K562 (cell line): Measurements from ENCODE around the gene CNNM3. TPM values are rescaled to one million over a fixed set of nuclear protein-coding genes. Genes with fewer than 3 reads are reported as not detected.

Experiments used
- ATAC-seq: fragments of 200-7000 bp; cut with Tn5 transposase; 3 replicates; pipeline ENCODE4 v1.9.1; 2020; ENCODE audit warnings: moderate library complexity
- BruUV-seq: library from RNA; stranded (reverse); fragments of 400-500 nt; replicated peaks from 2 replicates; lab custom pipeline; 2021; lab: Mats Ljungman, UMichigan
- CTCF ChIA-PET: fragments of 300-600 bp; formaldehyde crosslinking; extraction: SDS; loops from one replicate; lab custom pipeline; 2021; ENCODE audit warnings: low intra/inter-chr PET ratio; lab: Yijun Ruan, JAX
- POLR2A ChIA-PET: fragments of 300-600, 350-650 bp; sonication (Branson Sonifier 250); formaldehyde crosslinking; extraction: SDS; loops from one replicate; lab custom pipeline; 2021; ENCODE audit warnings: antibody characterized with exemption, inconsistent platforms; lab: Yijun Ruan, JAX
- DNase-seq, 4 experiments: peaks; one replicate each; pipeline versions ENCODE4 v3.0.0 to v3.0.0-alpha.2; 2011 to 2018; ENCODE audit warnings: low spot score in 3 of 4, mixed read lengths in 3 of 4; ENCODE audit errors: extremely low read depth in 1 of 4
- FAIRE-seq: peaks from 2 replicates; lab custom pipeline; 2011; peaks lifted over from hg19 to GRCh38; lab: Jason Lieb, UNC
- H2AFZ ChIP-seq: 2 replicates; pipeline ENCODE4 v1.6.0; 2011; ENCODE audit warnings: low read depth, low read length, control low read depth, inconsistent platforms
- H3K27ac ChIP-seq: fragments of 200-600 bp; 3 replicates; pipeline ENCODE4 v1.8.0; 2011; ENCODE audit warnings: low read depth, mild to moderate bottlenecking, control low read depth, inconsistent platforms, low read length, moderate library complexity, mixed read lengths; ENCODE audit errors: extremely low read depth
- H3K27me3 ChIP-seq, 2 experiments: fragments of 300-600 bp in 1 of 2; 2 replicates in 1 of 2; 3 replicates in 1 of 2; pipeline versions ENCODE4 v1.6.0 to v1.8.0; 2011; ENCODE audit warnings: inconsistent platforms in 2 of 2, low read length in 2 of 2, mild to moderate bottlenecking in 1 of 2, mixed read lengths in 1 of 2, moderate library complexity in 1 of 2; ENCODE audit not compliant: control insufficient read depth in 2 of 2, insufficient read depth in 2 of 2
- H3K36me3 ChIP-seq: fragments of 300-600 bp; 3 replicates; pipeline ENCODE4 v1.8.0; 2011; ENCODE audit warnings: mild to moderate bottlenecking, low read length, inconsistent platforms; ENCODE audit not compliant: control insufficient read depth, insufficient read depth
- H3K4me1 ChIP-seq, 2 experiments: fragments of 200-600 bp in 1 of 2; replicated peaks in 1 of 2; 2 replicates in 1 of 2; 3 replicates in 1 of 2; pipeline versions ENCODE4 v1.5.1 to v1.8.0; 2011; ENCODE audit warnings: inconsistent platforms in 2 of 2, low read length in 2 of 2, mild to moderate bottlenecking in 1 of 2, mixed read lengths in 1 of 2, moderate library complexity in 1 of 2; ENCODE audit not compliant: control insufficient read depth in 2 of 2, insufficient read depth in 2 of 2
- H3K4me2 ChIP-seq: 2 replicates; pipeline ENCODE4 v1.6.1; 2011; ENCODE audit warnings: low read length, control low read depth, inconsistent platforms, mixed read lengths; ENCODE audit not compliant: insufficient read depth
- H3K4me3 ChIP-seq: fragments of 200-600 bp; sonication (generic), shearing (Covaris generic); 2 replicates; pipeline ENCODE4 v1.5.1; 2016; ENCODE audit warnings: control low read depth, inconsistent platforms
- H3K79me2 ChIP-seq: fragments of 200-600 bp; 3 replicates; pipeline ENCODE4 v1.8.0; 2011; ENCODE audit warnings: low read length, inconsistent platforms; ENCODE audit not compliant: control insufficient read depth, insufficient read depth
- H3K9ac ChIP-seq, 2 experiments: 2 replicates each; pipeline versions ENCODE4 v1.6.0 to v1.6.1; 2011; ENCODE audit warnings: low read depth in 2 of 2, low read length in 2 of 2, control low read depth in 1 of 2, inconsistent platforms in 1 of 2, mild to moderate bottlenecking in 1 of 2, mixed read lengths in 1 of 2; ENCODE audit not compliant: insufficient read depth in 1 of 2
- H3K9me1 ChIP-seq: one replicate; pipeline ENCODE4 v1.6.0; 2011; ENCODE audit warnings: inconsistent platforms, mild to moderate bottlenecking, low read length, moderate library complexity; ENCODE audit not compliant: control insufficient read depth, insufficient read depth
- H3K9me3 ChIP-seq: replicated peaks from 2 replicates; pipeline ENCODE4 v1.5.1; 2011; ENCODE audit warnings: low read depth, low read length, inconsistent platforms; ENCODE audit not compliant: control insufficient read depth, insufficient read depth
- H4K20me1 ChIP-seq: replicated peaks from 2 replicates; pipeline ENCODE4 v1.6.1; 2011; ENCODE audit warnings: low read length, inconsistent platforms, mixed read lengths; ENCODE audit not compliant: control insufficient read depth, insufficient read depth
- BMI1 ChIP-seq: fragments of 150-350 bp; IDR thresholded peaks from 2 replicates; pipeline ENCODE4 v1.6.1; 2014; ENCODE audit warnings: low read length
- CHD4 ChIP-seq: fragments of 200-600 bp; sonication (generic); IDR thresholded peaks from 3 replicates; pipeline ENCODE4 v1.6.1; 2012; ENCODE audit warnings: low read depth, mild to moderate bottlenecking, mixed read lengths, low read length, inconsistent platforms; ENCODE audit not compliant: insufficient read depth, insufficient replicate concordance, poor library complexity, severe bottlenecking
- CREB1 ChIP-seq, 2 experiments: sonication (generic) in 1 of 2; formaldehyde crosslinking in 1 of 2; IDR thresholded peaks; 2 replicates each; pipeline versions ENCODE4 v1.6.1 to v1.8.0; 2012 to 2022; ENCODE audit warnings: inconsistent platforms in 1 of 2, mild to moderate bottlenecking in 1 of 2, missing genetic modification reagents in 1 of 2, moderate library complexity in 1 of 2
- GABPA ChIP-seq: fragments of 200-800 bp; sonication (Bioruptor generic); conservative IDR thresholded peaks from 2 replicates; pipeline ENCODE4 v1.6.1; 2016; ENCODE audit warnings: low read depth, missing genetic modification characterization, missing compliant biosample characterization
- PCBP1 ChIP-seq: fragments of 200-400 bp; formaldehyde crosslinking; IDR thresholded peaks from 2 replicates; pipeline ENCODE4 v1.6.1; 2018; ENCODE audit warnings: mild to moderate bottlenecking, low read depth, low read length; ENCODE audit not compliant: poor library complexity, severe bottlenecking
- SREBF2 ChIP-seq: sonication (generic); formaldehyde crosslinking; IDR thresholded peaks from 2 replicates; pipeline ENCODE4 v1.4.0; 2020; ENCODE audit warnings: mild to moderate bottlenecking, missing genetic modification reagents
- ZBTB33 ChIP-seq: sonication (generic); formaldehyde crosslinking; IDR thresholded peaks from 2 replicates; pipeline ENCODE4 v1.8.1; 2023; ENCODE audit warnings: mild to moderate bottlenecking, missing genetic modification reagents
- ZNF511 ChIP-seq: sonication (generic); formaldehyde crosslinking; IDR thresholded peaks from 2 replicates; pipeline ENCODE4 v1.8.0; 2022; ENCODE audit warnings: mild to moderate bottlenecking, missing genetic modification reagents
- ZNF695 ChIP-seq: fragments of 450-650 bp; formaldehyde crosslinking; IDR thresholded peaks from 2 replicates; pipeline ENCODE4 v1.4.0; 2020; ENCODE audit warnings: mild to moderate bottlenecking, moderate library complexity
- in situ Hi-C: fragments of 300-500 bp; cut with MboI; formaldehyde crosslinking; loops from 4 replicates; pipeline ENCODE4 v1.15.0; 2018; ENCODE audit warnings: inconsistent platforms, mixed read lengths
- intact Hi-C: fragments of 100-400 bp; cut with micrococcal nuclease; formaldehyde crosslinking; loops from 2 replicates; pipeline ENCODE4 v1.14.2; 2022
- polyA plus RNA-seq, 8 experiments: library from polyadenylated mRNA; depleted of rRNA in 4 of 8; stranded (reverse) in 5 of 8; unstranded in 3 of 8; fragments of >200 nt; fragmentation: Nextera tagmentation in 2 of 8; fragmentation: Illumina TruSeq in 1 of 8; extraction: Ambion mirVana in 2 of 8; extraction: Trizol in 1 of 8; gene quantifications; 2 replicates each; pipeline versions ENCODE4 v1.2.1 to v1.2.3, GENCODE V29; 2011 to 2014; ENCODE audit warnings: inconsistent platforms in 1 of 8, missing spikeins in 1 of 8
- total RNA-seq, 7 experiments: library from RNA; depleted of rRNA in 6 of 7; stranded (reverse); fragments of >200 nt in 6 of 7; fragmentation: Illumina TruSeq in 2 of 7; extraction: Trizol in 2 of 7; gene quantifications; 2 replicates each; pipeline versions ENCODE4 v1.2.1 to v1.2.3, GENCODE V29; 2011 to 2021; ENCODE audit warnings: low replicate concordance in 1 of 7
- TF ChIP-seq, protein P1 (sequence below): IDR thresholded peaks from 3 replicates; pipeline ENCODE4 v1.6.1; 2011; ENCODE audit warnings: borderline replicate concordance, mild to moderate bottlenecking, moderate library complexity; ENCODE audit not compliant: insufficient read length; ENCODE audit errors: extremely low read depth
- TF ChIP-seq, protein P2 (sequence below): fragments of 250-450 bp; sonication (Bioruptor Pico); IDR thresholded peaks from 2 replicates; pipeline ENCODE4 v1.9.0; 2021; ENCODE audit warnings: mild to moderate bottlenecking
- TF ChIP-seq, protein P3 (sequence below), 2 experiments: IDR thresholded peaks in 1 of 2; conservative IDR thresholded peaks in 1 of 2; 2 replicates each; pipeline ENCODE4 v1.6.1; 2016; ENCODE audit warnings: low read depth in 2 of 2, mild to moderate bottlenecking in 1 of 2, missing compliant biosample characterization in 1 of 2, missing genetic modification characterization in 1 of 2, moderate library complexity in 1 of 2

CNNM3 gene
- total and polyA plus RNA-seq, 9 of the 15 experiments (the other 6 are each of a cell fraction or from before 2014, with no cell fraction given), result 1.4 to 16.9 (median 6.5) TPM

GRCh38 chr2:96804986-96805385 is 11.1 kb upstream of the CNNM3 start:
- Histone ChIP-seq H3K9me1 (peaks cover 2% of the 10 kb centered on the region), H3K4me2 (no peak overlapping the region), H4K20me1 (no peaks in the 10 kb centered on the region), H3K79me2 (no peaks in the 10 kb centered on the region), H3K27me3 (no peaks in the 10 kb centered on the region), H3K36me3 (peaks cover 17% of the 10 kb centered on the region; the same call in 2 of the 3 replicates), H3K4me1 (peaks cover 3 to 16% of the 10 kb centered on the region in 2 experiments; a peak in 4 of 5 replicates), H3K27ac (no peak overlapping the region), H3K9me3 (no peaks in the 10 kb centered on the region), H3K9ac (no peak overlapping the region), H3K4me3 (no peak overlapping the region), H2AFZ (no peak overlapping the region)
- no peak for FAIRE-seq
- DNase-seq, result no peak
- ChIA-PET CTCF (no interaction called here), POLR2A (interaction anchor here (0.5 kb wide), 1 partner anchor 17 kb away, joined by 3 read pairs; no protein-coding TSS in a partner anchor)
- no TSS peak for BruUV-seq
- in situ Hi-C loops (no loop called here), intact Hi-C loops (loop anchor here (10.0 kb wide), 1 partner anchor 250 kb away; no protein-coding TSS in a partner anchor)
- ATAC-seq, result no peak
- no peak for TF ChIP-seq PCBP1
- no peak for TF ChIP-seq SREBF2
- no peak for TF ChIP-seq ZNF511 (CRISPR knock-in tag)
- TF ChIP-seq BMI1, result no peak
- TF ChIP-seq, protein P1, sequence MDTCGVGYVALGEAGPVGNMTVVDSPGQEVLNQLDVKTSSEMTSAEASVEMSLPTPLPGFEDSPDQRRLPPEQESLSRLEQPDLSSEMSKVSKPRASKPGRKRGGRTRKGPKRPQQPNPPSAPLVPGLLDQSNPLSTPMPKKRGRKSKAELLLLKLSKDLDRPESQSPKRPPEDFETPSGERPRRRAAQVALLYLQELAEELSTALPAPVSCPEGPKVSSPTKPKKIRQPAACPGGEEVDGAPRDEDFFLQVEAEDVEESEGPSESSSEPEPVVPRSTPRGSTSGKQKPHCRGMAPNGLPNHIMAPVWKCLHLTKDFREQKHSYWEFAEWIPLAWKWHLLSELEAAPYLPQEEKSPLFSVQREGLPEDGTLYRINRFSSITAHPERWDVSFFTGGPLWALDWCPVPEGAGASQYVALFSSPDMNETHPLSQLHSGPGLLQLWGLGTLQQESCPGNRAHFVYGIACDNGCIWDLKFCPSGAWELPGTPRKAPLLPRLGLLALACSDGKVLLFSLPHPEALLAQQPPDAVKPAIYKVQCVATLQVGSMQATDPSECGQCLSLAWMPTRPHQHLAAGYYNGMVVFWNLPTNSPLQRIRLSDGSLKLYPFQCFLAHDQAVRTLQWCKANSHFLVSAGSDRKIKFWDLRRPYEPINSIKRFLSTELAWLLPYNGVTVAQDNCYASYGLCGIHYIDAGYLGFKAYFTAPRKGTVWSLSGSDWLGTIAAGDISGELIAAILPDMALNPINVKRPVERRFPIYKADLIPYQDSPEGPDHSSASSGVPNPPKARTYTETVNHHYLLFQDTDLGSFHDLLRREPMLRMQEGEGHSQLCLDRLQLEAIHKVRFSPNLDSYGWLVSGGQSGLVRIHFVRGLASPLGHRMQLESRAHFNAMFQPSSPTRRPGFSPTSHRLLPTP, result no peak
- TF ChIP-seq CHD4, result no peak
- TF ChIP-seq, protein P2, sequence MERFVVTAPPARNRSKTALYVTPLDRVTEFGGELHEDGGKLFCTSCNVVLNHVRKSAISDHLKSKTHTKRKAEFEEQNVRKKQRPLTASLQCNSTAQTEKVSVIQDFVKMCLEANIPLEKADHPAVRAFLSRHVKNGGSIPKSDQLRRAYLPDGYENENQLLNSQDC (CRISPR knock-in tag), result no peak
- no peak for TF ChIP-seq ZNF695 (CRISPR knock-in tag)
- no peak for TF ChIP-seq ZBTB33 (CRISPR knock-in tag)
- no peak for TF ChIP-seq GABPA (tag)
- TF ChIP-seq, protein P3, sequence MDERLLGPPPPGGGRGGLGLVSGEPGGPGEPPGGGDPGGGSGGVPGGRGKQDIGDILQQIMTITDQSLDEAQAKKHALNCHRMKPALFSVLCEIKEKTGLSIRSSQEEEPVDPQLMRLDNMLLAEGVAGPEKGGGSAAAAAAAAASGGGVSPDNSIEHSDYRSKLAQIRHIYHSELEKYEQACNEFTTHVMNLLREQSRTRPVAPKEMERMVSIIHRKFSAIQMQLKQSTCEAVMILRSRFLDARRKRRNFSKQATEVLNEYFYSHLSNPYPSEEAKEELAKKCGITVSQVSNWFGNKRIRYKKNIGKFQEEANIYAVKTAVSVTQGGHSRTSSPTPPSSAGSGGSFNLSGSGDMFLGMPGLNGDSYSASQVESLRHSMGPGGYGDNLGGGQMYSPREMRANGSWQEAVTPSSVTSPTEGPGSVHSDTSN (CRISPR knock-in tag; IDR thresholded peaks at IDR 0.05; ENCODE audit: low read depth), result no peak
- TF ChIP-seq, protein P3 (tag; conservative IDR thresholded peaks at IDR 0.05; ENCODE audit: low read depth), result no peak
- no peak for TF ChIP-seq CREB1 (IDR thresholded peaks at IDR 0.05)
- TF ChIP-seq CREB1 (CRISPR knock-in tag; IDR thresholded peaks at IDR 0.05), result no peak
